Breast epithelium (tissue), 4 donors: ENCODE results near the gene ARHGEF17. TPM values are rescaled to one million over a fixed set of nuclear protein-coding genes. Genes with fewer than 3 reads are reported as not detected.
A peak's percentile ranks its signal among the peaks of the same experiment; 100 is the strongest.

ENCODE experiments used
- DNase-seq, 2 donors: peaks; one replicate each; pipeline ENCODE4 v3.0.0-alpha.2; 2019; ENCODE audit warnings: low spot score in 2 of 2
- H3K27ac ChIP-seq, 2 donors: fragments of 200-600 bp; sonication (generic) in 1 of 2; one replicate each; pipeline ENCODE4 v1.5.1; 2016 to 2019; ENCODE audit warnings: mild to moderate bottlenecking in 1 of 2
- H3K27me3 ChIP-seq, 2 donors: fragments of 200-600 bp; sonication (generic) in 1 of 2; one replicate each; pipeline versions ENCODE4 v1.5.1 to v1.6.0; 2017 to 2019; ENCODE audit warnings: control low read depth in 1 of 2, mild to moderate bottlenecking in 1 of 2
- H3K36me3 ChIP-seq: fragments of 200-600 bp; one replicate; pipeline ENCODE4 v1.5.1; 2019
- H3K4me1 ChIP-seq, 2 donors: fragments of 200-600 bp; sonication (generic); one replicate each; pipeline ENCODE4 v1.5.1; 2016 to 2019; ENCODE audit warnings: control low read depth in 1 of 2
- H3K4me3 ChIP-seq, 3 donors: fragments of 200-600 bp; sonication (generic); 1 replicate in 2 of 3; 2 replicates in 1 of 3; pipeline ENCODE4 v1.5.1; 2016 to 2019; ENCODE audit warnings: mild to moderate bottlenecking in 3 of 3, moderate library complexity in 2 of 3
- H3K9me3 ChIP-seq, 2 donors: fragments of 200-600 bp; sonication (generic) in 1 of 2; one replicate each; pipeline ENCODE4 v1.5.1; 2016 to 2019; ENCODE audit warnings: control low read depth in 1 of 2
- POLR2A ChIP-seq: fragments of 450-650 bp; IDR thresholded peaks from one replicate; pipeline ENCODE4 v1.6.1; 2016; ENCODE audit warnings: antibody characterized with exemption, mild to moderate bottlenecking, moderate library complexity
- POLR2AphosphoS5 ChIP-seq, 3 donors: sonication (generic); formaldehyde crosslinking; IDR thresholded peaks; one replicate each; pipeline ENCODE4 v1.6.1; 2017; ENCODE audit warnings: antibody characterized with exemption in 3 of 3
- intact Hi-C: fragments of 100-400 bp; cut with DNase I; formaldehyde crosslinking; loops from one replicate; pipeline ENCODE4 v1.15.1; 2023; ENCODE audit warnings: low total_unique reads
- total RNA-seq, 3 donors: library from RNA; depleted of rRNA; stranded (reverse); fragments of >200 nt; gene quantifications; one replicate each; pipeline ENCODE4 v1.1.0, GENCODE V29; 2016
- TF ChIP-seq, protein P1 (sequence below), 3 donors: fragments of 450-650 bp; IDR thresholded peaks; one replicate each; pipeline ENCODE4 v1.5.1; 2016 to 2017; ENCODE audit warnings: antibody characterized with exemption in 3 of 3, mild to moderate bottlenecking in 3 of 3, moderate library complexity in 3 of 3

Gene ARHGEF17, protein sequence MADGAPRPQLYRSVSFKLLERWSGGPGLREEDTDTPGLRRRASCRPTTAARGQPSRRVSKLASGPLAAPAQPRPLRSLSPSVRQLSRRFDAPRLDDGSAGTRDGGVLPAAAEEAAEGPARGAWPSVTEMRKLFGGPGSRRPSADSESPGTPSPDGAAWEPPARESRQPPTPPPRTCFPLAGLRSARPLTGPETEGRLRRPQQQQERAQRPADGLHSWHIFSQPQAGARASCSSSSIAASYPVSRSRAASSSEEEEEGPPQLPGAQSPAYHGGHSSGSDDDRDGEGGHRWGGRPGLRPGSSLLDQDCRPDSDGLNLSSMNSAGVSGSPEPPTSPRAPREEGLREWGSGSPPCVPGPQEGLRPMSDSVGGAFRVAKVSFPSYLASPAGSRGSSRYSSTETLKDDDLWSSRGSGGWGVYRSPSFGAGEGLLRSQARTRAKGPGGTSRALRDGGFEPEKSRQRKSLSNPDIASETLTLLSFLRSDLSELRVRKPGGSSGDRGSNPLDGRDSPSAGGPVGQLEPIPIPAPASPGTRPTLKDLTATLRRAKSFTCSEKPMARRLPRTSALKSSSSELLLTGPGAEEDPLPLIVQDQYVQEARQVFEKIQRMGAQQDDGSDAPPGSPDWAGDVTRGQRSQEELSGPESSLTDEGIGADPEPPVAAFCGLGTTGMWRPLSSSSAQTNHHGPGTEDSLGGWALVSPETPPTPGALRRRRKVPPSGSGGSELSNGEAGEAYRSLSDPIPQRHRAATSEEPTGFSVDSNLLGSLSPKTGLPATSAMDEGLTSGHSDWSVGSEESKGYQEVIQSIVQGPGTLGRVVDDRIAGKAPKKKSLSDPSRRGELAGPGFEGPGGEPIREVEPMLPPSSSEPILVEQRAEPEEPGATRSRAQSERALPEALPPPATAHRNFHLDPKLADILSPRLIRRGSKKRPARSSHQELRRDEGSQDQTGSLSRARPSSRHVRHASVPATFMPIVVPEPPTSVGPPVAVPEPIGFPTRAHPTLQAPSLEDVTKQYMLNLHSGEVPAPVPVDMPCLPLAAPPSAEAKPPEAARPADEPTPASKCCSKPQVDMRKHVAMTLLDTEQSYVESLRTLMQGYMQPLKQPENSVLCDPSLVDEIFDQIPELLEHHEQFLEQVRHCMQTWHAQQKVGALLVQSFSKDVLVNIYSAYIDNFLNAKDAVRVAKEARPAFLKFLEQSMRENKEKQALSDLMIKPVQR (N-terminal part only)
- total RNA-seq = 10 to 100 TPM; 28.8 to 54.7 (median 38.2) TPM

DNA sequence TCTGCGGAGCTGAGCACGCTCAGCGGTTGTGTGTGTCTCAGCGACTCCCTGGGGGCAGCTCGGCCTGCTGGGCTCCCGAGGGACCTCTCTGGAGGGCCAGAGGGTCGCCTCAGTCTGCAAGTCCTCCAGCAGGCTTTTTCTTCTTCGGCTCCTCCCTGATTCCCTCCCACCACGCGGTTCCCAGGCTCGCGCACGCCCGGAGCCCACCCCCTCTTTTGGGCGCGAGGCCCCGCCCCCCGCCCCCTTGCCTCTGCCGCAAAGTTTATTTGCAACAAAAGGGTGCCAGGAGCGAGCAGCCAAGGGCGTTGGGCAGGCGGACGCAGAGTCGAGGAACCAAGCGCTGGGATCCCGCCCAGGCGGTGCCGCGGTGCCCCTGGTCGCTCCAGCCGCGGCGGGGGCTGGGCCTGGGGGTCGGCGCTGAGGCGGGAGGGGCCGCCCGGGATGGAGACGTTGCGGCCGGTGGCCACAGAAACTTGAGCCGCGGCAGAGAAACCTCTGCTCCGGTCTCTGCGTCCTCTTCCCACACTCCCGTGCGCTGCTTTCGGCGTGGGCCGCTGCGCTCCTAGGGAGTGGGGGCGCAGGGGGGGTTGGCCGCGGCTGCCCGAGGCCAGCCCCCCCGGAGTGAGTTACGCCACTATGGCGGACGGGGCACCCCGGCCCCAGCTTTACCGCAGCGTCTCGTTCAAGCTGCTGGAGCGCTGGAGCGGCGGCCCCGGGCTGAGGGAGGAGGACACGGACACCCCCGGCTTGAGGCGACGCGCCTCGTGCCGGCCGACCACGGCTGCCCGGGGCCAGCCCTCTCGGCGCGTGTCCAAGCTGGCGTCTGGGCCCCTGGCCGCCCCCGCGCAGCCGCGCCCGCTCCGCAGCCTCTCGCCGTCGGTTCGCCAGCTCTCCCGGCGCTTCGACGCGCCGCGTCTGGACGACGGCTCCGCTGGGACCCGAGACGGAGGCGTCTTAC lies at the start of gene ARHGEF17:
Gene ARHGEF17 (plus strand): TSS at position 274 of the 958 bp plus-strand sequence. CDS start 363 bp downstream, at position 637.
- Histone ChIP-seq H3K36me3 (no peaks in the 10 kb centered on the region), H3K27ac (peak within 1 kb of the TSS; percentile 99), H3K9me3 (no peaks in the 10 kb centered on the region), H3K4me3 (peak within 1 kb of the TSS; percentile 68 to 82 (median 81)), H3K4me1 (peaks cover 12 to 14% of the 10 kb centered on the region in 2 donors), H3K27me3 (no peaks in the 10 kb centered on the region)
- TF ChIP-seq, protein P1, sequence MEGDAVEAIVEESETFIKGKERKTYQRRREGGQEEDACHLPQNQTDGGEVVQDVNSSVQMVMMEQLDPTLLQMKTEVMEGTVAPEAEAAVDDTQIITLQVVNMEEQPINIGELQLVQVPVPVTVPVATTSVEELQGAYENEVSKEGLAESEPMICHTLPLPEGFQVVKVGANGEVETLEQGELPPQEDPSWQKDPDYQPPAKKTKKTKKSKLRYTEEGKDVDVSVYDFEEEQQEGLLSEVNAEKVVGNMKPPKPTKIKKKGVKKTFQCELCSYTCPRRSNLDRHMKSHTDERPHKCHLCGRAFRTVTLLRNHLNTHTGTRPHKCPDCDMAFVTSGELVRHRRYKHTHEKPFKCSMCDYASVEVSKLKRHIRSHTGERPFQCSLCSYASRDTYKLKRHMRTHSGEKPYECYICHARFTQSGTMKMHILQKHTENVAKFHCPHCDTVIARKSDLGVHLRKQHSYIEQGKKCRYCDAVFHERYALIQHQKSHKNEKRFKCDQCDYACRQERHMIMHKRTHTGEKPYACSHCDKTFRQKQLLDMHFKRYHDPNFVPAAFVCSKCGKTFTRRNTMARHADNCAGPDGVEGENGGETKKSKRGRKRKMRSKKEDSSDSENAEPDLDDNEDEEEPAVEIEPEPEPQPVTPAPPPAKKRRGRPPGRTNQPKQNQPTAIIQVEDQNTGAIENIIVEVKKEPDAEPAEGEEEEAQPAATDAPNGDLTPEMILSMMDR (IDR thresholded peaks at IDR 0.05) = no peak
- no peak for TF ChIP-seq POLR2A
- TF ChIP-seq POLR2AphosphoS5 (IDR thresholded peaks at IDR 0.05) = peak in 2 of 3 donors; percentile 18 to 76
- DNase-seq = peak; percentile 78 to 80
- intact Hi-C loops = no loop called here

DNA sequence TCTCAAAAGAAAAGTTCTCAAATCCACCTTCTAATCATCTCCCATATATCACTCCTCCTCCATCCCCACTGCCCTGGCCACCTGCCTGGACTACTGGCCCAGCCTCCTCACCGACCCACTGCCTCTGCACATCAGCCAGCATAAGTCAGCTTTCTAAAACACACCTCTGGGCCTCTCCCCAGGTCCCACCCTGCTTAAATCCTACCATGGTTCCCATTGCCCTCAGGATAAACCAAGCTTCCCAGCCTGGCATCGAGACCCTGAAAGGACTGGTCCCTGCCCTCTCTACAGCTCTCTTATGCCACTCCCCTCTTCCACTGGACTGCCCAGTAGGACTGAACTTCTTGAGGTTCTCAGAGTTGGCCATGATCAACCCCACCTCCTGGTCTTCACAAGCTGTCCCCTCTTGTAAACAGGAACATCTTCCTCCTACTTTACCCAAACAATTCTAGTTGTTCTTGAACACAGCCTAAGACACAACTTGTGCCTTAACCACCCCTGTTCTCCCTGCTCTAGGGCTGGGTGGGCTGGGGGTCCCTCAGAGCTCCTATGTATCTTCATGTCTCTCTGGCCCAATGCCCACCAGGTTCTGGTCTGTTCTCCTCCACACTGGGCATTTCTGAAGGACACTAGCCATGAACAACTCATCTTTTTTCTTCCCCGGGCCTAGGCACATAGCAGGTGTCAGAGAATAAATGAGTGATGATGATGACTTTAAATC lies 48.5 kb upstream of the ARHGEF17 start:
- Histone ChIP-seq H3K27me3 (peaks cover 4 to 7% of the 10 kb centered on the region in 2 donors), H3K36me3 (no peaks in the 10 kb centered on the region), H3K27ac (no peak overlapping the region), H3K9me3 (no peaks in the 10 kb centered on the region), H3K4me1 (peaks cover 0 to 5% of the 10 kb centered on the region in 2 donors), H3K4me3 (no peak overlapping the region)
- no peak for TF ChIP-seq POLR2A
- no peak for TF ChIP-seq POLR2AphosphoS5 (IDR thresholded peaks at IDR 0.05)
- TF ChIP-seq, protein P1 (IDR thresholded peaks at IDR 0.05) = no peak
- DNase-seq = no peak
- intact Hi-C loops = no loop called here

DNA sequence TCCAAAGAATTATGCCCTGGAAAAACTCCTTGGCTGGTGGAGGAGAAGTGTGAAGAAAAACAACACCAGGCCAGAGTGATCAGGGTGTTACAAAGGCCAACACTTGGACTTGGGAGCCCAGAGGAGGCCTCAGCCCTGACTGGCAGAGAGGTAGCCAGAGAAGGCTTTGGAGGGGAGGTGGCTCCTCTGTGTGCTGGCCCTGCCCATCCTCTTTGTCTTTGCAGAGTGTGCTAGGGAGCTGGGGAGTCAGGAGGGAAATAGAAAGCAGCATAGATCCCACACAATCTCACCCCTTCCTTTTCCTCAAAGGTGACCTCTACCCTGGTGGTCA lies 48.0 kb upstream of the ARHGEF17 start:
- Histone ChIP-seq H3K27me3 (peaks cover 4 to 12% of the 10 kb centered on the region in 2 donors), H3K36me3 (no peaks in the 10 kb centered on the region), H3K4me3 (no peak overlapping the region), H3K9me3 (no peaks in the 10 kb centered on the region), H3K27ac (no peak overlapping the region), H3K4me1 (peaks cover 0 to 5% of the 10 kb centered on the region in 2 donors)
- intact Hi-C loops = no loop called here
- TF ChIP-seq, protein P1 (IDR thresholded peaks at IDR 0.05) = no peak
- TF ChIP-seq POLR2AphosphoS5 (IDR thresholded peaks at IDR 0.05) = no peak
- TF ChIP-seq POLR2A = no peak
- DNase-seq = no peak

DNA sequence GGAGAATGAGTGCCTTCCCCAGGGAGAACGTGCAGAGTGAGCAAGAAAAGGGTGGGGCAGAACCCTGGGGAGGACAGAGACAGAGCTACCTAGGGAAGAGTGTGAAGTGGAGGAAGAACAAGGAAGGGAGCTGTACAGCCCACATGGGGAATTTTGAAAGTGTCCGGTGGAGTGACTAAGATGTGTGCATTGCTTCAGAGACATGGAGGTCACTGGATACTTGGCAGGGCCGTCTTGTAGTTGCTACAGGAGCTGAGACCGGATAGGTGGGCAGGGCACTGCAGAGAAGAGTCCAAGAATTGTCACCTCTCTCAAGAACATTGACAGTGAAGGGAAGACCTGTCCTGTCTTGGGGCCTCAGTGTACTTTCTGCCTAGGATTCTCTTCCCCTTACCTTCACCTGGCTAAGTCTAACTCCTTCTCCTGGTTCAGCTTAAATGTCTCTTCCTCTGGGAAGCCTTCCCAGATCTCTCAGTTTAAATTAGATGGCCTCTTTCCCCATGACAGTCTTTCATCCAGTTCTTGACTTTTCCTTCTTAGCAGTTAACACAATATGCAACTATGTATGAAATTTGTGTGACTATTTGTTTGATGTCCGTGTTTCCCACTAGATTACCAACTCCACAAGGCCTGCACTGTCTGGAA lies 45.1 kb upstream of the ARHGEF17 start:
- DNase-seq = peak in 1 of 2 donors; percentile 27
- intact Hi-C loops = no loop called here
- no peak overlapping the region for H3K4me3 ChIP-seq
- H3K27ac ChIP-seq = no peak overlapping the region
- H3K4me1 ChIP-seq = peaks cover 0 to 5% of the 10 kb centered on the region in 2 donors
- no peaks in the 10 kb centered on the region for H3K9me3 ChIP-seq
- no peak for TF ChIP-seq POLR2A
- TF ChIP-seq POLR2AphosphoS5 (IDR thresholded peaks at IDR 0.05) = no peak
- TF ChIP-seq, protein P1 (IDR thresholded peaks at IDR 0.05) = no peak
- peaks cover 4 to 17% of the 10 kb centered on the region in 2 donors for H3K27me3 ChIP-seq
- no peaks in the 10 kb centered on the region for H3K36me3 ChIP-seq
